Activated CD4-positive, alpha-beta T cell treated with anti-CD3 and anti-CD28 coated beads for 24 hours (primary cell): Measurements from ENCODE around the gene ZBTB49.
"Not testable (repeated sequence)": the region's sequence is repeated elsewhere in the genome, so short reads cannot be mapped to it uniquely, and the experiment has no call there.

Experiments
- DNase-seq, 2 donors: peaks; one replicate each; pipeline ENCODE4 v3.0.0-alpha.2; 2020; ENCODE audit warnings: low read depth in 2 of 2

The ZBTB49 gene

DNA sequence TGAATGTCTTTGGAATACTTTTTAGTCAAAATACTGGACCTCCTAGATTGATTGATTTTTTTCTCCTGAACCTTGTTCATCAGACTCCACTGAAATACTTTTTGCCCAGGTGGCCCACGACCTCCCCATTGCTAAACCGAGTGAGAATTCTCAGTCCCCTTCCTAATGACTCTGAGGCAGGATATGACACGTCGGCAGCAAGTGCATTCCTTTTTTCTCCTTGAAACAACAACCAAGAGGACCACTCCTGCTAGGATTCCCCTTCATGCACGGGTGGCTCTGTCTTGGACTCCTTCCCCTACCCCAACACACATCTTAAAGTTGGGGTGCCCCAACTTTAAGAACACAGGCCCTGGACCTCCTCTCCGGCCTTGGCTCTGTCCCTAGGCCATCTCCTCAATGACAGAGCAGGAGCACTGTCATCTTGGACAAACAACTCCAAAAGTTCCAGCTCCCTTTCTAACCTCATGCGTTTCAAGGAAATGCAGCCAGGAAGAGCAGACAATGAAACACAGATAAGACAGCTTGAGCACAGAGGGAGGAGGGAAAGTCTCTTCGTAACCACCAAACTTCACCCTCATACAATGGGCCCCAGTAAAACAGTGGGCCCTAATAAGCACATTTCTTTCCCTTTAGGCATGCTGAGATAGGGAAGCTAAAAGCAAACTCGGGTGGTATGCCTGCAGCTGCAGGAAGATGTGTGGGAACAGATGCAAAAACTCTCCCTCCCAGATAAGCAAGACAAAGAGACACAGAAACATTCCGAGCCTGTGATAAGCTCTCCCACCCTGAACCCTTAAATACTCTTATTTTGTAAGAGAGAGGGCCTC, 33.9 kb downstream of the ZBTB49 start:
- DNase-seq = no peak

DNA sequence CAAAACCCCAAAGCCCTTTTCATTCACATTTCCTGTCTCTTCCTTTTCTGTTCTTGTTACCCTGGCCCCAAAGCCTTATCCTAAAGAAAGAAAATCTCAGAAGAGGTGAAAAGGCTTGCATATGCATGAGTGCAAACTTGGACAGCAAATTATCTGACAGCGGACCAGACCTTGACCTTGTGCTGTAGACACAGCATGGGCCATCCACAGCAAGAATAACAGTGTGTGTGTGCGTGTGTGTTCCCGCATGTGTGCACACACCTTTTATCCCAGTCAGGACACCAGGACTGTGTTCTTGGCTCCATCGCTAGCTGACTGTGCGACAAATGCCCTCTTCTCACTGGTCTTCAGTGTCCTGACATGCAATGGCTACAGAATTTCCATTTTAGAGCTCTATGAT, 35.3 kb downstream of the ZBTB49 start:
- DNase-seq = no peak

DNA sequence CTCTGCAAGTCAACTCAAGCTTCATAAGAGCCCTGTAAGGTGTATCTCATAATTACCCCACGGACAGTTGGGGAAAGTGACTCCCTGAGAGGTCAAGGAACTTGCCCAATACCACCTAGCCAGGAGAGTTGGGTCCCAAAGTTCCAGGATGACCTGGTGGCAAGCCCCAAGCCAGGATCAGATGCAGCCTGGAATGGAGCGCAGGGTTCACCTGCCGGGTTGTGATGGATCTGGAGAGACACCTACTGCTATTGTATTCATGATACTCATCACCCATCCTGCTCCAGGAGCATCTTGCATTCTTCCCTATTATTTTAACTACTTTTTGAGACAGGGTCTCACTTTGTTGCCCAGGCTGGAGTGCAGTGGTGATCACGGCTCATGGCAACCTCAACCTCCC, 36.1 kb downstream of the ZBTB49 start:
- no peak for DNase-seq

DNA sequence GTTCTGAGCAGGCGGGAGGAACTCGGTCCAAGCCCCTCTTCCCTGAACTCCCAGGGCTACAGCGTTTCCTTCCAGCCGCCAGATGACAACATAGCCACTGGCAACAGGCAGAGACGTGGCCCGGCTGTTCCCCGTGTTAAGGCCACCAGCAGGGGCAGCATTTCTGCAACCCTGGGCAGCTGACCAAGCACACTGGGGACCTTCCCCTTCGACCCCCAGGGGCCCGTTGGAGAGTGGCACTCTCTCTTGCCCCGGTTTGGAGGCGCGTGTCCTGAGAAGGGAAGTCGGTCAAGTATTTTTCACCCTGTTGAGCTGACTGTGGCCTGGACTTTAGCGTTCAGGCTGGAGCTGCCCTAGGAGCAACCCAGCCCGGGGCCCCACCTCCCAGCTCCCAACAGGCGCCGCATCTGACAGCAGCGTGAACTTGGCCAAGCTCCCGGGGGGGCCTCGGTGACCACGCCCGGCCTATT, 37.6 kb downstream of the ZBTB49 start:
- no peak for DNase-seq

DNA sequence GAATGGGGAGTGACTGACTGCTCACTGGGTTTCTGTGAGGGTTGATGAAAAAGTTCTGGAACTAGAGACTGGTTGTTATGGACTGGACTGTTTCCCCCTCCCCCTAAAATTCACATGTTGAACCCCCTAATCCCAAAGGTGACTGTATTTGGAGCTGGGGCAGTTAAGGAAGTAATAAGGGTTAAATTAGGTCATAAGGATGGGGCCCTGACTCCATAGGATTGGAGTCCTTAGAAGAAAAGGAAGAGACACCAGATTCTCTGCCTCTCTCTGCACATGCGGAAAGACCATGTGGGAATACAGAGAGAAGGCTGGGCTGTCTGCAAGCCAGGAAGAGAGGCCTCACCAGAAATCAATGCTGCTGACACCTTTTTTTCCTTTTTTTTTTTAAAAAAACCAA, 38.2 kb downstream of the ZBTB49 start:
- DNase-seq = no peak

DNA sequence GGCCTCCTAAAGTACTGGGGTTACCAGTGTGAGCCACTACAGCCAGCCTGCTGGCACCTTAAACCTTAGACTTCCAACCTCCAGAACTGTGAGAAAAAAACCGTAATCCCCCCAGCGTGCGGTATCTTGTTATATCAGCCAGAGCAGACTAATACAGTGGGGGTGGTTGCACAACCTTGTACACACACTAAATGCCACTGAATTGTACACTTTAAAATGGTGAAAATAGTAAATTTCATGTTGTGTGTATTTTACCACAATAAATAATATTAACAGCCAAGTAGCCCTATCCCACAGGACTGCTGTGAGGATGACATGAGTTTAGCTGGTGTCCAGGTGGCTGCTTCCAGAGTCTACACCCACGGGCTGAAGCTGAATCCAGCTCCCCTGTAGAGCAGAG, 38.8 kb downstream of the ZBTB49 start:
- DNase-seq = no peak

DNA sequence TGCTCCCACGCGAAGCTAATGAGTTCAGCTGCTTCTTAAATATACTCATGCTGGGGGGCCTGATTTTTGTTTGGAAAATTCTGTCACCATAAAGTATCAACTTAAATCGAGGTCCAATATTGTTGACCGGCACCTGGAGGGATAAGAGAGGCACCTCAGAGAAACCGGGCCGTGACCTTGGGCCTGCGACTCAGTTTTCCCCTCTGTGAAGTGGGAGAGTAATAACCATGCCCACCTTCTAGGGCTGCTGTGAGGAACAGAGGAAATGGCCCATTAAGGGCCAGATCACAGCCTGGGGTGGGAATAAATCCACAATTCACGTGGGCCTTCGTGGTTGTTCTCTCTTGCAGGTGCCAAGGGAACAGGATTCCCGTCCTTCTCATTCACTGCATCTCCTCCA, 39.4 kb downstream of the ZBTB49 start:
- DNase-seq = no peak

DNA sequence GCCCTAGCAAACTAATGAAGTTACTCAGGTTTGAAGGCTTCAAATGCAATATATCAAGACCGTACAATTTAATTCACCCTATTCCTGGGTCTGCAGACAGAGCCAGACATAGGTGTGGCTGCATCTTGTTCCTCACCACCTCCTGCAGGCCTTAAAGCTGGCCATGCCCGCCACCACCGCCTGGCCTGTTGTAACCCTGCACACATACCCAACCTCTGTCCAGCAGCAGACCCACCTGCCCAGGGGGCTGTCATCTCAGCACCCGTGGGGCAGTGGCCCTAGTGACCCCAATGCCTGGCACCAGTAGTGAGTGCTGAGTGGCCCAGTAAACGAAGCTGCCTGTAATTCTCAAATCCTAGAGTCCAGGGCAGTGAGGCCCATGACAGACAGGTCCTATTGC, 40.7 kb downstream of the ZBTB49 start:
- no peak for DNase-seq

DNA sequence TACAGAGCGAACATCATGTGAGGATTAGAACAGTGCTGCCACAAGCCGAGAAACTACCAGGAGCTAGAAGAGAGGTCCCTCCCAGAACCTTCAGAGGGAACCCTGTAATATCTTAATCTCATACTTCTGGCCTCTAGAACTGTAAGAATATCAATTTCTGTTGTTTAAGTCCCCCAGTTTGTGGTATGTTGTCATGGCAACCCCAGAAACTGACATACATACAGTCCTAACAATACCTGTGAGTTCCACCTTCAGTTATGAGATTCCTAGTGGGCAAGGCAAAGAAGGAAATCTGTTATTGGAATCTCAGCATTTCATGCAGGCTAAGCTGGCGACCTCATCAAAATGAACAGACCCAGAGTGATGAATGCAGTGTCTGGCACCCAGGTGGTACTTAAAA, 42.5 kb downstream of the ZBTB49 start:
- no peak for DNase-seq

DNA sequence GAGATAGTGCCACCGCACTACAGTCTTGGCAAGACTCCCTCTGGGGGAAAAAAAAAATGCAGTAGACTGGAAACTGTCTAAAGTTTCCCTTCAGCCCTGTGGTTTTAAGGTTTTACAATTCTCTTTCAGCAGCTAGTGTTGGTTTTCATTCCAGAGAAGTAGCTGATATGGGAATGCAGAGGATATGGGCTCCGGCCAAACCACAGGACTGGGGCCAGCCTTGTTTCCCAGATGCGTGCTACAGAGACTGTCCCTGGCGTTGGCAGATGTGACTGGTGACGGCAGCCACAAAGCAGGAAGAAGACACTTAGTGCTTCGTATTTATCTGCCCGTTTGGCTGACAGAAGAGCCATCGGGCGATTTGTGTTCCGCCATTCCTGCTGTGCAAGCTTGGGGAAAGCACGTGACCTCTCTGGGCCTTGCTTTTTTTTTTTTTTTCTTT, 43.2 kb downstream of the ZBTB49 start:
- no peak for DNase-seq

DNA sequence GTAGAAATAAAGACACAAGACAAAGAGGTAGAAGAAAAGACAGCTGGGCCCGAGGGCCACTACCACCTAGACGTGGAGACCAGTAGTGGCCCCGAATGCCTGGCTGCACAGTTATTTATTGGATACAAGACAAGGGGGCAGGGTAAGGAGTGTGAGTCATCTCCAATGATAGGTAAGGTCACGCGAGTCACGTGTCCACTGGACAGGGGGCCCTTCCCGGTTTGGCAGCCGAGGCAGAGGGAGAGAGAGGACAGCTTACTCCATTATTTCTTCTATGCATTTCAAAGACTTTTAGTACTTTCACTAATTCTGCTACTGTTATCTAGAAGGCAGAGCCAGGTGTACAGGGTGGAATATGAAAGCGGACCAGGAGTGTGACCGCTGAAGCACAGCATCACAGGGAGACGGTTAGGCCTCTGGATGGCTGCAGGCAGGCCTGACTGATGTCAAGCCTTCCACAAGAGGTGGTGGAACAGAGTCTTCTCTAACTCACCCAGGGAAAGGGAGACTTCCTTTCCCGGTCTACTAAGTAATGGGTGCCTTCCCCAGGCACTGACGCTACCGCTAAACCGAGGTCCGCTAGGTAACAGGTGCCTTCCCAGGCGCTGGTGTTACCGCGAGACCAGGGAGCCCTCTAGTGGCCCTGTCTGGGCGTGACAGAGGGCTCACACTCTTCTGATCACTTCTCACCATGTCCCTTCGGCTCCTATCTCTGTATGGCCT, 44.9 kb downstream of the ZBTB49 start:
- DNase-seq = peak; percentile 52 to 55

DNA sequence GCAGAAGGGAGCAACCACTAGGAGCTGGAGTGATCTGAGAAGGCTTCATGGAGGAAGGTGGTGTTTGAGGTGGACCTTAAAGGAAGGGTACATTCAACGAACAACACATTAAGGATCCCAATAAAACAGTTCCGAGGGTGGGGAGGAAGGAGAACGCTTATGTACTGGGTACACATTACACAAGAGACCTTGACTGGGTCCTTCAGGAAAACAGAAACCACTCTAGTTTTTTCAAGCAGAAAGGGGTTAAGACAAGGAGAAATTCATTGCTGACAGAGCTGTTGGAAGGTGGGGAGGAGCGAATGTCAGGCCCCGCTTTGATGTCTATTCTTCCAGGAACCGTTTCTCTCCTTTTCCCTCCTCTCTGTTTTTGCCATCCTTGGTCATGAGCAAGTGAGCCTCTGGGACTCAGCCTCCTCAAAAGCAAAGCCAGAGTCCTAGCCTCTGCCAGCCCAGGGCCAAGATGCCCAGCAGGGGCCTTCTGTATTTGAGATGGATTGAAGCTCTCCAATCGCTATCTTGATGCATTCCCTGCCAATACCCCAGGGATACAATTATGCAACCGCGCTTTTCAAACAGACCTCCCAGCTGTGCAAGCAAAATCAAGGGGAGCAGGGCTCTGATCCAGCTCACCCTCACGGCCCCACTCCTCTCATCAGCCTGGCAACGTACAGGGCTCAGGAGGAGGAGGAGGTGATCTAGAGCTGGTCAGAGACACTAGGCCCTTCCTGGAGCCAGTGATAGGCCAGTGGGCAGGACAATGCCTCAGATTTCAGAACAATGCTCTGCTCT, 48.4 kb downstream of the ZBTB49 start:
- no peak for DNase-seq

DNA sequence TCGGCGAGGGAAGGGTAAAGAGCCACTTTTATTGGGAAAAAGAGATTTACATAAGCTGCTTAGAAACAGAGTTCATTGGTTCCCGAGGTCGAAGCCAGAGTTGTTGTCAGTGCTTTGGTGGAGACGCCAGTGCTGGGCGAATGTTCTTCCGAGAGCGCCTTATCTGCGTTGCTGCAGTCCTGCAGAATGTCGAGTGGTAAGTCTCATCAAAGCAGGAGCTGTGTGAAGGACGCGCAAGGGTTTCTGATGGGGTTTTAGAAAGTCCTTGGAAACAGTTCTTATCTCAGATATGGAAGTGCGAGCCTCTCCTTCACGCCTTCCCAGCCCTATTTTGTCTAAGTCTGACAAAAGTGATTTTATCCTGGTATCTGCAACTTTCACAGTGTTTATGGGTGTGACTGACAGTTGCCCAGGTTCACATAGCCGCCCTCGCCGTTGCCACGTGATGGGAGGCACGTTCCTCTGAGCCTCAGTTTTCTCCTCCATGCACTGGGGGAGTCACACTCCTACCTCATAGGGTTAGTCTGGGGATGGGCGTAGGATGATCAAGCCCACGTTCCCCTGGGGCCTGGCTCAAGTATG, 49.5 kb downstream of the ZBTB49 start:
- DNase-seq = no peak

DNA sequence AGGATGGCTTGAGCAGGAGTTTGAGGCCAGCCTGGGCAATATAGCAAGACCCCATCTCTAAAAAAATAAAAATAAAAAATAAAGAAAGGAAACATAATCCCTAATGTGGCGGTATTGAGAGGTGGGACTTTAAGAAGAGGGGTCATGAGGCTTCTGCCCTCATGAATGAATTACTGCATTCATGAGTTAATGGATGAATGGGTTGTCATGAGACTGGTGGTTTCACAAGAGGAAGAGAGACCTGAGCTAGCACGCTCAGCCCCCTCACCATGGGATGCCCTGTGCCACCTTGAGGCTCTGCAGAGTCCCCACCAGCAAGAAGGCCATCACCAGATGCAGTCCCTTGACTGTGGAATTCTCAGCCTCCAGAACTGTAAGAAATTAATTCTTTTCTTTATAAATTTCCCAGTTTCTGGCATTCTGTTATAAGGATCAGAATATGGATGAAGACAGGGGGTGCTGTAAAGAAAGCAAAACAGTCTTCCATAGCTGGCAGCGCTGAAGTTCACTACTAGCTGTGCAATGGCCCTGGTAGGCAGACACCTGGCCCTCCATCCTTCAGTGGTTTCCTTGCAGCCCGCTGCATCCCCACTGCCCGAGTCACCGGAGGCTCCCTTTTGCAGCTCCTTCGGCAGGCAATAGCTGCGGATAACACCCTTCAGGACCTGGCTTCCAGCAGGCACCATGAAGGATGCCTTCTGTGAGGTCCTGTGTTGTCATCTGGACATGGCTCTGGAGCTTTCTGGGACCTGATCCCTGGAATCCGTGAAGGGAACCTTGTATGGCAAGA, 52.0 kb downstream of the ZBTB49 start:
- DNase-seq = no peak

DNA sequence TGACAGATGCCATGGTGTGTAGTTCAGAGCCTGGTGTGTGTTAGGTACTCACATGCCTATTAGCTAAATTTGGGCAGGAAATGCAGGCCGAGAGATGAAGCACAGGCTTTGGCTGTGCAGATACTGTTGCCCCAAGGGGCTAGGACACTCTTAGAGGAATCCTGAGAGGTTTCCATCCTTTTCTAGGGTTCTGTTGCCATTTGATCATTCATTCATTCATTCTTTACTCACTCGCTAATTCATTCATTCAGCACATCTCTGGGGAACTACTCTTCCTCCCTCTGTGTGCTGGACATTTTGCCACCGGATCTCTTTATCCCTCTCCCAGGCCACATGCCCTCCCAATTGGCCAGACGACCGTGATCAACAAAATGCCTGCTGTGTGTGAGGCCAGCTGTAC, 53.0 kb downstream of the ZBTB49 start:
- no peak for DNase-seq

DNA sequence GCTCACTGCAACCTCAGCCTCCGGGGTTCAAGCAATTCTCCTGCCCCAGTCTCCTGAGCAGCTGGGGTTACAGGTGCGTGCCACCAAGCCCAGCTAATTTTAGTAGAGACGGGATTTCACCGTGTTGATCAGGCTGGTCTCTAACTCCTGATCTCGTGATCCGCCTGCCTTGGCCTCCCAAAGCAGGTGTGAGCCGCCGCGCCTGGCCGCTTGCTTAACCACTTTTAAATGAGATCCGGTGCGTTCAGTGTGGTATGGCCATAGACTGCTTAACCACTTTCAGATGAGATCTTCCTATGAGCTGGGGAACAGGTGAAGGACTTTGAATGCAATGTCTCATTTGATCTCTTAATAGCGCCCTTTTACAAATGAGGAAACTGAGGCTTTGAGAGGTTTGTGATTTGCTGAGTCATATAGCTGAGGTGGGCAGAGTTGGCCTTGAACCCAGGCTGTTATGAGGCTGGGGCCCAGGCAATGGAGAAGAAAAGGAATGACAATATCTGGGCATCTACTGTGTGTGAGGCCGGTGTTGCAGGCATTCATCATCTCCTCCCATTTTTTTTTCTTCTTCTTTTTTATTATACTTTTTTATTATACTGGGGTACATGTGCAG, 55.0 kb downstream of the ZBTB49 start:
- DNase-seq = no peak

DNA sequence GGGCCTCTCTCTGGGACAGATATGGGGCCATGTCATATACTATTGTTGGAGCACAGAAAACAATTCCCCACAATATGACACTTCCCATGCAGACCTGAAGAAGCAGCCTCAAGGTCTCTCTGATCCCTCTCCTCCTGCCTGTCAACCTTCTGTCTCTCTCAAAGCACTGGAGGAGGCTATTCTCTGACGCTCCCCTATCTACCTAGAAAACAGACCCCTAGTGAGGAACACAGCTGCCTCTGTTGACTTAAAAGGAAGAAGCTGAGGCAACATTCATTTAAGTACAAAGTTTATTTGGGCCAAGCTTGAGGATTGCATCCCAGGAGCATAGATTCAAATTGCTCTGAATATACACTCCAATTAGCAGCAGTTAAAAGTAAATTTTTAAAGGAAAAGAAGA, 57.5 kb downstream of the ZBTB49 start:
- DNase-seq = no peak

DNA sequence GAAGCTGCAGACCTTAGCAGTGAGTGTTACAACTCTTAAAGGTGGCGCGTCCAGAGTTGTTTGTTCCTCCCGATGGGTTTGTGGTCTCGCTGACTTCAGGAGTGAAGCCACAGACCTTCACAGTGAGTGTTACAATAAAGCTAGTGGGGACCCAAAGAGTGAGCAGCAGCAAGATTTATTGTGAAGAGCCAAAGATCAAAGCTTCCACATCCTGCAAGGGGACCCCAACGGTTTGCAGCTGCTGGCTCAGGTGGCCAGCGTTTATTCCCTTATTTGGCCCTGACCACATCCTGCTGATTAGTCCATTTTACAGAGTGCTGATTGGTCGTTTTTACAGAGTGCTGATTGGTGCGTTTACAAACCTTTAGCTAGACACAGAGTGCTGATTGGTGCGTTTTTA, 58.5 kb downstream of the ZBTB49 start:
- not testable (repeated sequence) for DNase-seq

DNA sequence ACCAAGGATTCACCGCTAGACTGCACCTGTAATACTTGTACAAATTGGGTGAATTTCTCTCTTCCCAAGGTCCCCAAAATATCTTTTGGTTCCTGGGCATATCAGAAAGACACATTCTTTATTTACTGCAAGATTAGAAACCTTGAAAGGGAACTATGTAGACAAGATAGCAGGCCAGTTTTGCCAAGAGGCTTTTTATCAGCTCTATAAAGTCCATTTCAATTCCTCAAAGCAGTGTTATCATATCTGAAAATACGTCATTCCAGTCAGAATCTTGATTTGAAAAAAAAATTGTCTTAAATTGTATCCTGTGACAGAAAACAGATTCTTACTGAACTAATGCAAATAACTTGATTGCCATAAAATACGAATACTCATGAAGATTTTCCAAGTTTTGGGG, 59.8 kb downstream of the ZBTB49 start:
- no peak for DNase-seq

DNA sequence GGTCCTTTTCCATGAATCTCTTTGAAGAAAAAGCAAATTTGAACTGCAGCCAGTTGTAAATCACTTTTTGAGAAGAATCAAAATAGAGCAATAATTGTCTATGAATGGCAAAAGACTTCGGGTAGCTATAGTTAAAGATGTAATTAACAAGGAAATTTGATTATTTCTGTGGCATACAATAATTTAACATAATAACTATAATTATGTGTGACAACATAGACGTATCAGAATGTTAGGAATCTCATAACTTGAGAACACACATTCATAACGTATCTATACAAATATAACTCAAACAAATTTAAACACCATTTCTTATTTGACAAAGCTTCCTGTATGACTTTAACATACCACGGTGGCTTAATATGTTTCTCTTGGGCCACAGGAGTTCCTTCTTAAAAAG, 60.9 kb downstream of the ZBTB49 start:
- DNase-seq = no peak

DNA sequence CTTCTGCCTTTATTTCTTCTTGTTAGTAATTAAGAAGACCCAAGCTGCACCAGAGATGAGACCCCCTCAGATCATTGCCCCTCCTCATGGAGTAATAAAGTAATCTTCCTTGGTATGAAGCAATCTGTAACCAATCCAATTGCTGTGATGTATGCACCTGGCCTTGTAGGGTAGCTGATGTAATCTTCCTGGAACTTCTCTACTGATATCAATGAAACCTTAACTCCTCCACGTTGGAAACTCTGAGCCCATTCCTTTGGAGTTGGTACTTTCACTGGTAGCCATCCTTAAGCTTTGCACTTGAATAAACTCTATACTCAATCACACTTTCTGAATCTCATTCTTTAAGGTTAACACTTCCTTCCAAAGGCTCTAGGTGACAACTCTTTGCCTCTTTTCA, 65.3 kb downstream of the ZBTB49 start:
- DNase-seq = no peak
